H1 (cell line): ENCODE data around the gene FGR. TPM values are rescaled to one million over a fixed set of nuclear protein-coding genes. Genes with fewer than 3 reads are reported as not detected.

Experiments
- CTCF ChIA-PET: fragments of 300-600 bp; sonication (Branson Sonifier 250); formaldehyde crosslinking; loops from one replicate; lab custom pipeline; 2021; ENCODE audit not compliant: partially characterized antibody; lab: Charles Lee
- POLR2A ChIA-PET: fragments of 300-600 bp; sonication (Branson Sonifier 250); formaldehyde crosslinking; loops from one replicate; lab custom pipeline; 2021; ENCODE audit warnings: inconsistent platforms; ENCODE audit not compliant: partially characterized antibody; lab: Charles Lee
- DNase-seq, 2 experiments: peaks; one replicate each; pipeline versions ENCODE4 v3.0.0 to v3.0.0-alpha.2; 2010 to 2022; ENCODE audit warnings: low spot score in 2 of 2, low read depth in 1 of 2, mixed read lengths in 1 of 2
- FAIRE-seq: peaks from 2 replicates; lab custom pipeline; 2011; peaks lifted over from hg19 to GRCh38; lab: Jason Lieb, UNC
- H2AFZ ChIP-seq: 2 replicates; pipeline ENCODE4 v1.8.1; 2012; ENCODE audit warnings: low read length, inconsistent platforms
- H2AK5ac ChIP-seq: 2 replicates; pipeline ENCODE4 v1.6.1; 2013; ENCODE audit warnings: low read depth, low read length
- H2BK120ac ChIP-seq: replicated peaks from 2 replicates; pipeline ENCODE3; 2013; ENCODE audit warnings: low read depth, low read length, inconsistent platforms
- H2BK12ac ChIP-seq: 2 replicates; pipeline ENCODE4 v1.6.1; 2013; ENCODE audit warnings: low read depth, low read length
- H2BK15ac ChIP-seq: 2 replicates; pipeline ENCODE4 v1.6.1; 2013; ENCODE audit warnings: low read length
- H2BK20ac ChIP-seq: 2 replicates; pipeline ENCODE4 v1.6.1; 2013; ENCODE audit warnings: low read length
- H2BK5ac ChIP-seq: 2 replicates; pipeline ENCODE4 v1.6.1; 2013; ENCODE audit warnings: low read depth, low read length
- H3K14ac ChIP-seq: 2 replicates; pipeline ENCODE4 v1.6.1; 2013; ENCODE audit warnings: inconsistent platforms; ENCODE audit not compliant: insufficient read length
- H3K18ac ChIP-seq: 2 replicates; pipeline ENCODE4 v1.6.1; 2013; ENCODE audit warnings: low read length; ENCODE audit errors: extremely low read depth
- H3K23ac ChIP-seq: 2 replicates; pipeline ENCODE4 v1.6.1; 2013; ENCODE audit warnings: inconsistent platforms; ENCODE audit not compliant: insufficient read length
- H3K23me2 ChIP-seq: 2 replicates; pipeline ENCODE4 v1.6.1; 2013; ENCODE audit warnings: low read depth, low read length
- H3K27ac ChIP-seq: 2 replicates; pipeline ENCODE4 v1.6.1; 2011; ENCODE audit warnings: low read depth, low read length, inconsistent platforms
- H3K27me3 ChIP-seq, 4 experiments: replicated peaks in 1 of 4; 1 replicate in 1 of 4; 2 replicates in 3 of 4; pipeline versions ENCODE4 v1.6.1 to v1.8.1; 2011 to 2013; ENCODE audit warnings: low read length in 3 of 4, mild to moderate bottlenecking in 3 of 4, inconsistent platforms in 2 of 4, mixed read lengths in 2 of 4, moderate library complexity in 1 of 4; ENCODE audit not compliant: control insufficient read depth in 3 of 4, insufficient read depth in 3 of 4; ENCODE audit errors: extremely low read depth in 1 of 4
- H3K36me3 ChIP-seq, 4 experiments: 2 replicates each; pipeline versions ENCODE4 v1.6.1 to v1.8.1; 2011 to 2013; ENCODE audit warnings: mild to moderate bottlenecking in 4 of 4, low read length in 3 of 4, moderate library complexity in 2 of 4, control low read depth in 1 of 4, inconsistent platforms in 1 of 4; ENCODE audit not compliant: insufficient read depth in 4 of 4, control insufficient read depth in 2 of 4
- H3K4ac ChIP-seq: replicated peaks from 2 replicates; pipeline ENCODE3; 2013; ENCODE audit warnings: low read length, low read depth, mixed read lengths, inconsistent platforms; ENCODE audit not compliant: insufficient read length
- H3K4me1 ChIP-seq, 4 experiments: replicated peaks in 1 of 4; 1 replicate in 1 of 4; 2 replicates in 3 of 4; pipeline versions ENCODE4 v1.6.1 to v1.8.1; 2011 to 2013; ENCODE audit warnings: low read length in 3 of 4, inconsistent platforms in 2 of 4, mixed read lengths in 1 of 4; ENCODE audit not compliant: insufficient read depth in 4 of 4, control insufficient read depth in 3 of 4
- H3K4me2 ChIP-seq, 2 experiments: 2 replicates each; pipeline versions ENCODE4 v1.6.1 to v1.8.1; 2011 to 2013; ENCODE audit warnings: low read depth in 2 of 2, low read length in 2 of 2, control low read depth in 1 of 2, inconsistent platforms in 1 of 2, mild to moderate bottlenecking in 1 of 2; ENCODE audit not compliant: insufficient read depth in 1 of 2
- H3K4me3 ChIP-seq, 4 experiments: fragments of 200-600, 300-600 bp in 1 of 4; sonication (generic), shearing (Covaris generic), sonication (Bioruptor Twin) in 1 of 4; 2 replicates each; pipeline versions ENCODE4 v1.5.1 to v1.8.1; 2011 to 2016; ENCODE audit warnings: low read length in 4 of 4, low read depth in 3 of 4, control low read depth in 2 of 4, inconsistent platforms in 2 of 4, mild to moderate bottlenecking in 2 of 4, mixed read lengths in 1 of 4, moderate library complexity in 1 of 4; ENCODE audit not compliant: insufficient read depth in 2 of 4; ENCODE audit errors: extremely low read depth in 1 of 4
- H3K56ac ChIP-seq: replicated peaks from 2 replicates; pipeline ENCODE3; 2013; ENCODE audit warnings: low read depth, mild to moderate bottlenecking, mixed read lengths, low read length, inconsistent platforms; ENCODE audit not compliant: insufficient read length
- H3K79me1 ChIP-seq: 2 replicates; pipeline ENCODE4 v1.6.1; 2013; ENCODE audit warnings: low read depth, low read length, control low read depth
- H3K79me2 ChIP-seq, 2 experiments: 2 replicates each; pipeline versions ENCODE4 v1.6.1 to v1.8.1; 2012 to 2013; ENCODE audit warnings: low read length in 2 of 2, mild to moderate bottlenecking in 2 of 2, inconsistent platforms in 1 of 2; ENCODE audit not compliant: insufficient read depth in 2 of 2, control insufficient read depth in 1 of 2
- H3K9ac ChIP-seq, 4 experiments: replicated peaks in 1 of 4; 1 replicate in 1 of 4; 2 replicates in 3 of 4; pipeline versions ENCODE4 v1.6.1 to v1.8.1; 2011 to 2013; ENCODE audit warnings: low read depth in 3 of 4, low read length in 3 of 4, control low read depth in 2 of 4, mild to moderate bottlenecking in 2 of 4, moderate library complexity in 2 of 4, inconsistent platforms in 1 of 4; ENCODE audit errors: extremely low read depth in 1 of 4
- H3K9me3 ChIP-seq, 2 experiments: 2 replicates each; pipeline versions ENCODE4 v1.6.1 to v1.8.1; 2012 to 2013; ENCODE audit warnings: mild to moderate bottlenecking in 2 of 2, moderate library complexity in 2 of 2, control low read depth in 1 of 2, inconsistent platforms in 1 of 2, low read depth in 1 of 2, low read length in 1 of 2, mixed read lengths in 1 of 2; ENCODE audit not compliant: insufficient read depth in 2 of 2
- H4K20me1 ChIP-seq, 2 experiments: replicated peaks in 1 of 2; 2 replicates each; pipeline versions ENCODE3 to v1.8.1; 2011 to 2013; ENCODE audit warnings: inconsistent platforms in 2 of 2, low read length in 2 of 2, mild to moderate bottlenecking in 1 of 2; ENCODE audit not compliant: insufficient read depth in 2 of 2, control insufficient read depth in 1 of 2
- H4K5ac ChIP-seq: 2 replicates; pipeline ENCODE4 v1.6.1; 2013; ENCODE audit warnings: low read length, low read depth, mixed read lengths, inconsistent platforms; ENCODE audit not compliant: insufficient read length
- H4K8ac ChIP-seq: 2 replicates; pipeline ENCODE4 v1.8.0; 2013; ENCODE audit warnings: mild to moderate bottlenecking, moderate library complexity, low read length, inconsistent platforms; ENCODE audit not compliant: insufficient read depth; ENCODE audit errors: extremely low read depth
- H4K91ac ChIP-seq: replicated peaks from 2 replicates; pipeline ENCODE3; 2013; ENCODE audit warnings: low read length, mixed read lengths, inconsistent platforms; ENCODE audit not compliant: insufficient read length
- CBX5 ChIP-seq: fragments of 300-800, 300-1000 bp; sonication (generic); IDR thresholded peaks from 2 replicates; pipeline ENCODE4 v1.7.1; 2016; ENCODE audit warnings: antibody characterized with exemption, low read length, low read depth
- HDAC2 ChIP-seq, 2 experiments: fragments of 300-600 bp in 1 of 2; sonication (generic) in 1 of 2; IDR thresholded peaks; 2 replicates each; pipeline ENCODE4 v1.6.1; 2011 to 2012; ENCODE audit warnings: low read depth in 2 of 2, low read length in 2 of 2, mild to moderate bottlenecking in 2 of 2, moderate library complexity in 2 of 2, borderline replicate concordance in 1 of 2, inconsistent platforms in 1 of 2
- HDAC6 ChIP-seq: IDR thresholded peaks from one replicate; pipeline ENCODE4 v1.7.1; 2012; ENCODE audit warnings: low read depth, mild to moderate bottlenecking, inconsistent platforms, low read length, moderate library complexity
- KDM1A ChIP-seq: fragments of 200-600, 300-600 bp; sonication (generic); IDR thresholded peaks from 2 replicates; pipeline ENCODE4 v1.7.1; 2016; ENCODE audit warnings: mild to moderate bottlenecking, low read length, borderline replicate concordance
- KDM5A ChIP-seq: fragments of 200-600 bp; IDR thresholded peaks from 2 replicates; pipeline ENCODE4 v1.7.1; 2012; ENCODE audit warnings: mild to moderate bottlenecking, low read length, inconsistent platforms, mixed read lengths
- POLR2A ChIP-seq, 2 experiments: IDR thresholded peaks; 1 replicate in 1 of 2; 2 replicates in 1 of 2; pipeline ENCODE4 v1.6.1; 2011; ENCODE audit warnings: low read depth in 2 of 2, low read length in 2 of 2, mild to moderate bottlenecking in 2 of 2; ENCODE audit errors: control extremely low read depth in 1 of 2
- RAD21 ChIP-seq, 2 experiments: IDR thresholded peaks in 1 of 2; conservative IDR thresholded peaks in 1 of 2; 2 replicates each; pipeline ENCODE4 v1.6.1; 2011; ENCODE audit warnings: low read depth in 2 of 2, low read length in 2 of 2, improper control_type of control experiment in 1 of 2, inconsistent platforms in 1 of 2, mild to moderate bottlenecking in 1 of 2, moderate library complexity in 1 of 2
- RXRA ChIP-seq: IDR thresholded peaks from 2 replicates; pipeline ENCODE4 v1.6.1; 2011; ENCODE audit warnings: low read depth, mild to moderate bottlenecking, low read length, moderate library complexity; ENCODE audit not compliant: insufficient read depth
- SAP30 ChIP-seq: fragments of 300-600 bp; sonication (generic); IDR thresholded peaks from 2 replicates; pipeline ENCODE4 v1.7.1; 2012; ENCODE audit warnings: low read length, moderate library complexity, mild to moderate bottlenecking, inconsistent platforms; ENCODE audit not compliant: insufficient read depth, insufficient replicate concordance
- SIRT6 ChIP-seq: IDR thresholded peaks from one replicate; pipeline ENCODE4 v1.7.1; 2012; ENCODE audit warnings: low read length, inconsistent platforms
- SP1 ChIP-seq: IDR thresholded peaks from 2 replicates; pipeline ENCODE4 v1.6.1; 2011; ENCODE audit warnings: low read depth, low read length
- TAF7 ChIP-seq: optimal IDR thresholded peaks from 2 replicates; pipeline ENCODE3; 2011; ENCODE audit warnings: low read depth, mild to moderate bottlenecking, inconsistent platforms, low read length, moderate library complexity, borderline replicate concordance
- WGBS, 2 experiments: shearing (Covaris generic) in 1 of 2; methylation state at CpG; one replicate each; pipeline versions ENCODE4 v1.1.6 to v1.1.7; 2013 to 2015; ENCODE audit warnings: low lambda C conversion rate in 2 of 2, mixed read lengths in 2 of 2, inconsistent platforms in 1 of 2, low coverage in 1 of 2, missing lambda C conversion rate in 1 of 2; ENCODE audit not compliant: insufficient replicate concordance in 2 of 2, insufficient coverage in 1 of 2, insufficient read length in 1 of 2; ENCODE audit errors: extremely low coverage in 1 of 2, missing lambda C conversion rate in 1 of 2; 5-methylcytosine and 5-hydroxymethylcytosine counted together
- polyA plus RNA-seq, 7 experiments: library from polyadenylated mRNA; depleted of rRNA in 3 of 7; stranded (reverse) in 5 of 7; unstranded in 2 of 7; fragments of >200 nt in 5 of 7; fragments of 200-250 nt in 2 of 7; gene quantifications; 1 replicate in 5 of 7; 2 replicates in 1 of 7; 4 replicates in 1 of 7; pipeline versions ENCODE4 v1.2.1 to v1.2.3, GENCODE V29; 2011 to 2013; ENCODE audit warnings: missing spikeins in 2 of 7, mixed read lengths in 2 of 7
- total RNA-seq: library from RNA; stranded (reverse); fragmentation: NEBNext Ultra II Directional; extraction: Animal tissue kit (Norgen Biotek cat#: 25700); gene quantifications from 2 replicates; pipeline ENCODE4 v1.2.1, GENCODE V29; 2021

Gene FGR
- total and polyA plus RNA-seq, 2 of the 8 experiments (the other 6 are each of a cell fraction or from before 2014, with no cell fraction given), result 0.22 to 0.95 TPM

DNA sequence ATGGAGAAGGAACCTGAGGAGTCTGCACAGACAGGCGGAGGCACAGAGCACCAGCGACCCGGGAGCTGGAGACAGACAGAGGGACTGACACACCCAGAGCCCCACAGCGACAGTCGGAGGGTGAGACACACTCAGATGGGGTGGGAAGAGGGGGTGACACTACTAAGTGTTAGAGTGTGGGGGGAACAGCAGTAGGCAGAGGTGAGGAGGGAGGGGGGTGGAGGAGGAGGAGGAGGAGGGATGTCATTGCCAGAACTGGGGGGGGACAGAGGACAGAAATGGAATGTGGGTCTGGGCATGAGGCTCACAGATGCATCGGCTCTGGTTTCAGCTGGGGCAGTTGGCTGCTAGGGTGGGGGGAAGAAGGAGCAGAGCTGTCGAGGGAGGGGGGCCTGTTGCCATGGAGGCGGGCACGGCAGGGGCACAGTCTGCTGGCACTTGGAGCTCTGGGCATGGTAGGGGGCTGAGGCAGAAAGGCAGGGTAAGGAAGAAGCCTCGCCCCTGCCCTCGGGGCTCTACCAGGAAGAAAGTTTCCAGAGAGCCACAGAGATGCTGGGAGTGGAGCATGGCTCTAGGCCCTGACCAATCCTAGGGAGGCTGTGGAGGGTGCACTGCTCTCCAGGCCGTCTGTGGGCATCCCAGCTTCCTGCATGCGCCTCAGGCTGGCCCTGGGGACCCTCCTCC lies 68.4 kb downstream of the FGR start:
- FAIRE-seq (no peak), DNase-seq (no peak)
- no peak overlapping the region for H4K5ac ChIP-seq
- no peak overlapping the region for H3K14ac ChIP-seq
- no peak overlapping the region for H2BK20ac ChIP-seq
- no peak overlapping the region for H2AK5ac ChIP-seq
- H3K79me1 ChIP-seq, result peaks cover 12% of the 10 kb centered on the region
- H3K9me3 ChIP-seq, result no peaks in the 10 kb centered on the region
- H4K91ac ChIP-seq, result no peak overlapping the region
- H3K4me3 ChIP-seq, result no peak overlapping the region
- H3K23ac ChIP-seq, result no peak overlapping the region
- POLR2A ChIA-PET, result interaction anchor here (1.2 to 25.0 kb wide), 5 partner anchors 5 to 76 kb away, joined by 3 to 355 read pairs (median 350); partner anchors contain the start of genes AHDC1 and WASF2
- no peak overlapping the region for H3K4me2 ChIP-seq
- H3K27me3 ChIP-seq, result no peaks in the 10 kb centered on the region
- CTCF ChIA-PET, result interaction anchor here (0.7 to 56.1 kb wide), 14 partner anchors 11 to 270 kb away, joined by 3 to 1807 read pairs (median 4); partner anchors contain the start of gene AHDC1
- H3K56ac ChIP-seq, result no peak overlapping the region
- no peak overlapping the region for H3K4ac ChIP-seq
- peaks cover 17 to 21% of the 10 kb centered on the region in 2 experiments for H4K20me1 ChIP-seq
- no peak overlapping the region for H2BK120ac ChIP-seq
- no peak overlapping the region for H2BK15ac ChIP-seq
- H3K9ac ChIP-seq, result no peak overlapping the region; a peak in 1 of 7 replicates
- no peak overlapping the region for H4K8ac ChIP-seq
- no peak overlapping the region for H3K18ac ChIP-seq
- no peak overlapping the region for H3K27ac ChIP-seq
- WGBS, 2 experiments, result 86% methylated on average over 11 of the region's 13 CpGs; no CpG with 5 or more reads in 1 of the 2 experiments
- peaks cover 21 to 73% (median 62%) of the 10 kb centered on the region in 4 experiments for H3K4me1 ChIP-seq
- no peaks in the 10 kb centered on the region for H3K36me3 ChIP-seq
- no peak overlapping the region for H2BK5ac ChIP-seq
- H3K23me2 ChIP-seq, result 0 out of 2 replicates have a peak, but pooled peaks cover 4% of the 10 kb centered on the region
- H2AFZ ChIP-seq, result no peak overlapping the region
- peaks cover 0 to 40% of the 10 kb centered on the region in 2 experiments; a peak in 1 of 4 replicates for H3K79me2 ChIP-seq
- no peak overlapping the region for H2BK12ac ChIP-seq
- TF ChIP-seq HDAC6 (no peak), CBX5 (no peak), POLR2A (IDR thresholded peaks at IDR 0.05; ENCODE audit: control extremely low read depth in 1 of 2, low read depth in 2 of 2, low read length in 2 of 2) (no peak), RXRA (no peak), RAD21 (IDR thresholded peaks at IDR 0.05 in 1 of 2, conservative IDR thresholded peaks at IDR 0.05 in 1 of 2; ENCODE audit: low read depth in 2 of 2, low read length in 2 of 2) (no peak), SP1 (no peak), KDM5A (no peak), KDM1A (no peak), SAP30 (no peak), SIRT6 (no peak), TAF7 (no peak), HDAC2 (IDR thresholded peaks at IDR 0.05; ENCODE audit: borderline replicate concordance in 1 of 2, low read depth in 2 of 2, low read length in 2 of 2) (no peak)
